Common myeloid progenitor, CD34-positive (primary cell): ENCODE measurements around the gene MED9.
A peak's percentile ranks its signal among the peaks of the same experiment; 100 is the strongest.
"Not testable (repeated sequence)": the region's sequence is repeated elsewhere in the genome, so short reads cannot be mapped to it uniquely, and the experiment has no call there.

Experiments
- CTCF ChIA-PET: fragments of 350-600 bp; sonication (Branson Sonifier 250); formaldehyde crosslinking; loops from one replicate; lab custom pipeline; 2021; ENCODE audit warnings: antibody characterized with exemption; lab: Charles Lee
- POLR2A ChIA-PET: fragments of 350-600 bp; sonication (Branson Sonifier 250); formaldehyde crosslinking; loops from one replicate; lab custom pipeline; 2021; ENCODE audit warnings: antibody characterized with exemption; lab: Charles Lee
- DNase-seq, 3 donors: peaks; one replicate each; pipeline versions ENCODE4 v3.0.0 to v3.0.0-alpha.2; 2013
- H3K27ac ChIP-seq, 2 experiments: 1 replicate in 1 of 2; 2 replicates in 1 of 2; pipeline ENCODE4 v1.7.0; 2013; ENCODE audit warnings: inconsistent platforms in 2 of 2, low read length in 2 of 2, mild to moderate bottlenecking in 2 of 2, low read depth in 1 of 2, moderate library complexity in 1 of 2; ENCODE audit not compliant: severe bottlenecking in 2 of 2, insufficient read depth in 1 of 2, poor library complexity in 1 of 2
- H3K27me3 ChIP-seq, 5 experiments: replicated peaks in 2 of 5; 1 replicate in 3 of 5; 2 replicates in 2 of 5; pipeline versions ENCODE4 v1.6.1 to v1.7.0; 2013; ENCODE audit warnings: low read length in 4 of 5, mild to moderate bottlenecking in 2 of 5, moderate library complexity in 2 of 5, inconsistent platforms in 1 of 5; ENCODE audit not compliant: insufficient read depth in 5 of 5, control insufficient read depth in 4 of 5
- H3K36me3 ChIP-seq, 4 experiments: 1 replicate in 2 of 4; 2 replicates in 2 of 4; pipeline versions ENCODE4 v1.6.1 to v1.7.0; 2013; ENCODE audit warnings: low read length in 3 of 4, control low read depth in 1 of 4, mild to moderate bottlenecking in 1 of 4; ENCODE audit not compliant: control insufficient read depth in 4 of 4, insufficient read depth in 4 of 4
- H3K4me1 ChIP-seq, 4 experiments: 1 replicate in 3 of 4; 2 replicates in 1 of 4; pipeline versions ENCODE4 v1.6.1 to v1.7.1; 2013; ENCODE audit warnings: low read length in 3 of 4, mild to moderate bottlenecking in 3 of 4, control low read depth in 1 of 4, inconsistent platforms in 1 of 4, moderate library complexity in 1 of 4; ENCODE audit not compliant: control insufficient read depth in 4 of 4, insufficient read depth in 4 of 4; ENCODE audit errors: control extremely low read depth in 1 of 4
- H3K4me3 ChIP-seq, 7 experiments: 1 replicate in 4 of 7; 2 replicates in 3 of 7; pipeline versions ENCODE4 v1.5.1 to v1.7.0; 2013; ENCODE audit warnings: mild to moderate bottlenecking in 7 of 7, low read length in 6 of 7, moderate library complexity in 6 of 7, inconsistent platforms in 2 of 7, low read depth in 2 of 7, control low read depth in 1 of 7; ENCODE audit not compliant: insufficient read depth in 4 of 7, control insufficient read depth in 1 of 7; ENCODE audit errors: extremely low read depth in 1 of 7
- H3K9me3 ChIP-seq, 5 experiments: 1 replicate in 4 of 5; 2 replicates in 1 of 5; pipeline versions ENCODE4 v1.6.1 to v1.7.1; 2013; ENCODE audit warnings: low read length in 4 of 5, mild to moderate bottlenecking in 2 of 5, inconsistent platforms in 1 of 5, low read depth in 1 of 5, moderate library complexity in 1 of 5; ENCODE audit not compliant: control insufficient read depth in 4 of 5, insufficient read depth in 2 of 5; ENCODE audit errors: control extremely low read depth in 1 of 5
- WGBS: methylation state at CpG from one replicate; pipeline ENCODE4 v1.1.5; 2013; ENCODE audit not compliant: insufficient coverage; 5-methylcytosine and 5-hydroxymethylcytosine counted together

MED9 gene

DNA sequence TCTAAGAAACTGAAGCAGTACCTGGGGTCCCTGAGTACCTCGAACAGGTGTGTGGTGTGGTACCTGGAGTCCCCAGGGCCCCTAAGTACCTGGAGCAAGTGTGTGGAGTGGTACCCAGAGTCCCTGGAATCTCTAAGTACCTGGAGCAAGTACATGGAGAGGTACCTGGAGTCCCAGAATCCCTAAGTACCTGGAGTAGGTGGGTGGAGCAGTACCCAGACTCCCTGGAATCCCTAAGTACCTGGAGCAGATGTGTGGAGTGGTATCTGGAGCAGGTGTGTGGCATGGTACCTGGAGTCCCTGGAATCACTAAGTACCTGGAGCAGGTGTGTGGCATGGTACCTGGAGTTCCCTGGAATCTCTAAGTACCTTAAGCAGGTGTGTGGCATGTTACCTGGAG, 22.5 kb upstream of the MED9 start:
- POLR2A ChIA-PET = no interaction called here
- no peaks in the 10 kb centered on the region for H3K36me3 ChIP-seq
- no peak overlapping the region for H3K27ac ChIP-seq
- no peak for DNase-seq
- WGBS = 100% methylated on average over 1 of the region's 1 CpG
- H3K9me3 ChIP-seq = no peaks in the 10 kb centered on the region
- no peaks in the 10 kb centered on the region for H3K27me3 ChIP-seq
- no peaks in the 10 kb centered on the region for H3K4me1 ChIP-seq
- CTCF ChIA-PET = interaction anchor here (3.4 kb wide), 1 partner anchor 13 kb away, joined by 13 read pairs; no protein-coding TSS in a partner anchor
- no peak overlapping the region for H3K4me3 ChIP-seq

- H3K4me3 ChIP-seq, H3K36me3 ChIP-seq, H3K27me3 ChIP-seq, H3K27ac ChIP-seq, H3K4me1 ChIP-seq, H3K9me3 ChIP-seq, DNase-seq: not testable (repeated sequence)
- ChIA-PET POLR2A (interaction anchor here (0.7 kb wide), 1 partner anchor 211 kb away, joined by 3 read pairs; no protein-coding TSS in a partner anchor), CTCF (interaction anchor here (3.4 kb wide), 1 partner anchor 13 kb away, joined by 13 read pairs; no protein-coding TSS in a partner anchor)
- WGBS = 100% methylated on average over 1 of the region's 1 CpG
These were observed 22.1 kb upstream of the MED9 start for GRCh38 chr17:17454700-17455099.

- no peak for DNase-seq
- ChIA-PET POLR2A (interaction anchor here (0.7 kb wide), 1 partner anchor 211 kb away, joined by 3 read pairs; no protein-coding TSS in a partner anchor), CTCF (interaction anchor here (1.4 to 3.4 kb wide), 3 partner anchors 12 to 100 kb away, joined by 5 to 13 read pairs (median 6); no protein-coding TSS in a partner anchor)
- Histone ChIP-seq H3K9me3 (no peaks in the 10 kb centered on the region), H3K4me1 (no peaks in the 10 kb centered on the region), H3K4me3 (no peak overlapping the region), H3K27ac (no peak overlapping the region), H3K36me3 (no peaks in the 10 kb centered on the region), H3K27me3 (no peaks in the 10 kb centered on the region)
- 97% methylated on average over 4 of the region's 4 CpGs for WGBS
These were observed 21.6 kb upstream of the MED9 start for GRCh38 chr17:17455173-17455572.

- no peaks in the 10 kb centered on the region for H3K4me1 ChIP-seq
- no peak overlapping the region for H3K27ac ChIP-seq
- POLR2A ChIA-PET = no interaction called here
- H3K9me3 ChIP-seq = no peaks in the 10 kb centered on the region
- H3K4me3 ChIP-seq = no peak overlapping the region
- DNase-seq = no peak
- WGBS = 96% methylated on average over 18 of the region's 19 CpGs
- CTCF ChIA-PET = interaction anchor here (1.4 to 3.4 kb wide), 3 partner anchors 11 to 101 kb away, joined by 5 to 13 read pairs (median 6); no protein-coding TSS in a partner anchor
- no peaks in the 10 kb centered on the region for H3K36me3 ChIP-seq
- no peaks in the 10 kb centered on the region for H3K27me3 ChIP-seq
These were observed 20.5 kb upstream of the MED9 start for GRCh38 chr17:17456251-17456650.

GRCh38 chr17:17457680-17458079, 19.1 kb upstream of the MED9 start:
- Histone ChIP-seq H3K27me3 (no peaks in the 10 kb centered on the region), H3K4me3 (no peak overlapping the region), H3K27ac (no peak overlapping the region), H3K36me3 (no peaks in the 10 kb centered on the region), H3K4me1 (peaks cover 0 to 3% (median 0%) of the 10 kb centered on the region in 4 experiments), H3K9me3 (no peaks in the 10 kb centered on the region)
- peak in 2 of 3 donors; percentile 9 to 23 for DNase-seq
- POLR2A ChIA-PET = no interaction called here
- CTCF ChIA-PET = interaction anchor here (0.9 to 1.1 kb wide), 2 partner anchors 11 to 39 kb away, joined by 3 read pairs; no protein-coding TSS in a partner anchor
- 100% methylated on average over 1 of the region's 2 CpGs for WGBS

DNA sequence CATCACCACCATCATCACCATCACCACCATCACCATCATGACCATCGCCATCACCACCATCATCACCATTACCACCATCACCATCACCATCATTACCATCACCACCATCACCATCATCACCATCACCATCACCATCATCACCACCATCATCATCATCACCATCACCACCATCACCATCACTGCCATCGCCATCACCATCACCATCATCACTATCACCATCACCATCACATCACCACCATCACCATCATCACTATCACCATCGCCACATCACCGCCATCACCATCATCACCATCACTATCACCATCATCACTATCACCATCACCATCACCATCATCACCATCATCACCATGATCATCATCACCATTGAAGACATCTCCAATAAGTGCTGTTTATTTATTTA, 16.8 kb upstream of the MED9 start:
- ChIA-PET POLR2A (no interaction called here), CTCF (no interaction called here)
- WGBS = 100% methylated on average over 2 of the region's 4 CpGs
- Histone ChIP-seq H3K27me3 (peaks cover 0 to 2% (median 0%) of the 10 kb centered on the region in 5 experiments), H3K4me1 (peaks cover 0 to 3% (median 0%) of the 10 kb centered on the region in 4 experiments), H3K9me3 (no peaks in the 10 kb centered on the region), H3K27ac (no peak overlapping the region), H3K36me3 (no peaks in the 10 kb centered on the region), H3K4me3 (no peak overlapping the region)
- no peak for DNase-seq

DNA sequence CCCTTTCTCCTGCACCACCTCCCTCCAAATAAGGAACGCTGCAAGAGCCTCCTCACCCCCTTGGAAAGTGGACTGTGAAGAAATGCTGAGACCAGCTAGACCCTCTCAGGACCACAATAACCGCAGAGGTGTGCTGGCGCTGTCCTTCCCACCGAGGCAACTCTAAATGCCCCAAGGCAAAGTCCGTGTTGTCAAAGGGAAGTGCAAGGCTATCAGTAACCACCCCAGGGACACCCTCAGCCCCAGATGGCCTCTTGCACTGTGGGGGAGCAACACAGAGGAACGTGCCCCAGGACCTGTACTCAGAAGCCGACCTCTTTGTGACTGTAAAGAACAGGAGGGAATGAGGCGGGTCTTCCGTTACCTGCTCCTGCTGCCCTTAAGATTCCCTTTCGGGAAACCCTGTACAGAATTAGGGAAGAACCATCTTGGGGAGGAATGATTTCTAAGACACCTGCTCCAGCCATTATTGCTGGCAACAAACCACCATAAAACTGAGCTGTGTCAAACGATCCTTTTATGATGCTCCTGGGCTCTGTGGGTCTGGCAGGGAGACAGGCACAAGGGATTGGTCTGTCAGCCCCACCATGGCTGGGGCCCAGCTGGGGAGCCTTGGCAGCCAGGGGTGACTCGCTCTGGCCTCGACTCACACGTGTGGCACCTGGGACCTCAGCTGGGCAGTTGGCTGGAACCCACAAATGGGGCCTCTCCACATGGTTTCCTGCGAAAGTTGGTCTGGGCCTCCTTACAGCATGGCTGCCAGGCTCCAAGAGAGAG, 14.6 kb upstream of the MED9 start:
- Histone ChIP-seq H3K4me1 (peaks cover 0 to 3% (median 0%) of the 10 kb centered on the region in 4 experiments), H3K27ac (no peak overlapping the region), H3K9me3 (no peaks in the 10 kb centered on the region), H3K36me3 (no peaks in the 10 kb centered on the region), H3K4me3 (no peak overlapping the region), H3K27me3 (peaks cover 0 to 2% (median 0%) of the 10 kb centered on the region in 5 experiments)
- 97% methylated on average over 13 of the region's 15 CpGs for WGBS
- ChIA-PET CTCF (interaction anchor here (1.2 kb wide), 1 partner anchor 13 kb away, joined by 3 read pairs; no protein-coding TSS in a partner anchor), POLR2A (interaction anchor here (0.6 kb wide), 1 partner anchor 11 kb away, joined by 3 read pairs; no protein-coding TSS in a partner anchor)
- DNase-seq = peak in 1 of 3 donors; percentile 18
